GM19351 (cell line): ENCODE measurements around the gene ADAMTS9.

ENCODE experiments used
- ATAC-seq: cut with Tn5 transposase; IDR thresholded peaks from one replicate; pipeline ENCODE4 v1.9.1; 2021; ENCODE audit warnings: mild to moderate bottlenecking, moderate library complexity; ENCODE audit not compliant: unreplicated experiment

ADAMTS9 gene, protein sequence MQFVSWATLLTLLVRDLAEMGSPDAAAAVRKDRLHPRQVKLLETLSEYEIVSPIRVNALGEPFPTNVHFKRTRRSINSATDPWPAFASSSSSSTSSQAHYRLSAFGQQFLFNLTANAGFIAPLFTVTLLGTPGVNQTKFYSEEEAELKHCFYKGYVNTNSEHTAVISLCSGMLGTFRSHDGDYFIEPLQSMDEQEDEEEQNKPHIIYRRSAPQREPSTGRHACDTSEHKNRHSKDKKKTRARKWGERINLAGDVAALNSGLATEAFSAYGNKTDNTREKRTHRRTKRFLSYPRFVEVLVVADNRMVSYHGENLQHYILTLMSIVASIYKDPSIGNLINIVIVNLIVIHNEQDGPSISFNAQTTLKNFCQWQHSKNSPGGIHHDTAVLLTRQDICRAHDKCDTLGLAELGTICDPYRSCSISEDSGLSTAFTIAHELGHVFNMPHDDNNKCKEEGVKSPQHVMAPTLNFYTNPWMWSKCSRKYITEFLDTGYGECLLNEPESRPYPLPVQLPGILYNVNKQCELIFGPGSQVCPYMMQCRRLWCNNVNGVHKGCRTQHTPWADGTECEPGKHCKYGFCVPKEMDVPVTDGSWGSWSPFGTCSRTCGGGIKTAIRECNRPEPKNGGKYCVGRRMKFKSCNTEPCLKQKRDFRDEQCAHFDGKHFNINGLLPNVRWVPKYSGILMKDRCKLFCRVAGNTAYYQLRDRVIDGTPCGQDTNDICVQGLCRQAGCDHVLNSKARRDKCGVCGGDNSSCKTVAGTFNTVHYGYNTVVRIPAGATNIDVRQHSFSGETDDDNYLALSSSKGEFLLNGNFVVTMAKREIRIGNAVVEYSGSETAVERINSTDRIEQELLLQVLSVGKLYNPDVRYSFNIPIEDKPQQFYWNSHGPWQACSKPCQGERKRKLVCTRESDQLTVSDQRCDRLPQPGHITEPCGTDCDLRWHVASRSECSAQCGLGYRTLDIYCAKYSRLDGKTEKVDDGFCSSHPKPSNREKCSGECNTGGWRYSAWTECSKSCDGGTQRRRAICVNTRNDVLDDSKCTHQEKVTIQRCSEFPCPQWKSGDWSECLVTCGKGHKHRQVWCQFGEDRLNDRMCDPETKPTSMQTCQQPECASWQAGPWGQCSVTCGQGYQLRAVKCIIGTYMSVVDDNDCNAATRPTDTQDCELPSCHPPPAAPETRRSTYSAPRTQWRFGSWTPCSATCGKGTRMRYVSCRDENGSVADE (N-terminal part only)

DNA sequence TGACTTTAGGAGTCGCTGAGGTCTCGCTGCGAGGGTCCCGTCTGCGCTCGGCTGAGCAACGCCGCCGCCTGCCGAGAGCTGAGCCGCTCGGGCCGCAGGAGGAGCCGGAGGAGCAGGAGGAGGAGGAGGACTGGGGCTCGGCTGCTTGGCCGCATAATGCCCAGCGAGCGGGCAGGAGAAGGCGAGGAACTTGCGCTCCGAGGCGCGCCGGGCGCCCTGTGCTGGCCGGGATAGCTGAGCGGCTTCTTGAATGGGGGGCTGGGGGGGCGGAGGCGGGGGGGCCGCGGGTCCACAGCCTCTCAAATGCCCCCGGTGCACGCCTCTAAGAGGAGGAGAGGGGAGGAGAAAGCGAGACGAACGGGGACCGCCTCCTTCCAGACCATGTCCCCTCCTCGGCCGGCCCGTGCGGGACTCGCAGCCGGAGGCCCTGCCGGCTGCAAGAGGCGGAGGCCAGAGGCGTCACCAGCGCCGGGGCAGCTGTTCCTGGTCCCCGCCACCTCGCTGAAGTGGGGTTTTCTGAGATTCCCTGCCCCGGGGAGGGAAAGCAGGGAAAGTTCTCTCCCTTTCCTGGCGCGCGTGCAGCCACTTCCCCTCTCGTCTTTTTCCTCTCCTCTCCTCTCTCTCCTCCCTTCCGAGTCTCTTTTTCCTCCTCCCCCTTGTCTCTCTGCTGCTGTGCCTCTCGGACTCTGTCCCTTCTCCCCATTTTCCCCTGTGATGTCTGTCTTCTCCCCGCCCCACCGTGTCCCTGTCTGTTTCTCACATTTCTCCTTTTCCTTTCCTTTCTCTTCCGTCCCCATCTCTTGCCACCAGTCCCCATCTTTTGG is at the start of gene ADAMTS9:
TSS of gene ADAMTS9 (minus strand) at position 220 of the 824 bp plus-strand sequence. CDS start 343 bp downstream, outside the sequence.
- no peak for ATAC-seq

DNA sequence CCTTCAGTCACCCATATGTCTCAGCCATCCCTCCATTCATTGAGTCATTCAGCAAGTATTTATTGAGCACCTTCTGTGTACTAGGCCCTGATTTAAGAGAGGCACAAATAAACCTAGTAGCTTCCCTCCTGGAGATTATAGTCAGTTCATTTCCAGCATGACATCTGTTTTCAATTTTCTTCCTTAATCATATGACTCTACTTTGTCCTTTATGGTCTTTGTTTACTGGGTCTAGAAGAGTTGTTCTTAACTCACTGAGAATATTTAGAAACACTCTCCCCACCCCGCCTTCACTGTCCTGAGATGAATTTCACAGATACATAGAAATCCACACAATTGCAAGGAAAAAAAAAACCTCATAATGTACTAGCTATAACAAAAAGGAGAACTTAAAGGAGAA is 44.8 kb upstream of the ADAMTS9 start:
- no peak for ATAC-seq

DNA sequence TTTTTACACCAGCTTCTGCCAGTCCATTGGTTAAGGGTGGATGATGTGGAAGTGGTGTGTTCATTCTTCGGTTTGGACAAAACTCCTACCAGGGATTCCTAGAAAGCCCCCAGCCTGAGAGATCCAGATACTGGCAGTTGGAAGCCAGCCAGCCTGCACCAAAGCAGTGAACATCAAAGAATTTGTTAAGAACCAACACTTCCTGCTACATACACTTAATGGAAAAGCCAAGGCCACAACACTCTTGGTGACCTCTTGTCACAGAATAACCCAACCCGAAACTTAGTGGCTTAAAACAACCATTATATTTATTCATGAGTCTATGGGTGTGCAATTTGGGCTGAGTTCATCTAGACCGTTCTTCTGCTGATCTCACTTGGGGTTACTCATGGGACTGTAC is 42.9 kb upstream of the ADAMTS9 start:
- ATAC-seq: no peak

DNA sequence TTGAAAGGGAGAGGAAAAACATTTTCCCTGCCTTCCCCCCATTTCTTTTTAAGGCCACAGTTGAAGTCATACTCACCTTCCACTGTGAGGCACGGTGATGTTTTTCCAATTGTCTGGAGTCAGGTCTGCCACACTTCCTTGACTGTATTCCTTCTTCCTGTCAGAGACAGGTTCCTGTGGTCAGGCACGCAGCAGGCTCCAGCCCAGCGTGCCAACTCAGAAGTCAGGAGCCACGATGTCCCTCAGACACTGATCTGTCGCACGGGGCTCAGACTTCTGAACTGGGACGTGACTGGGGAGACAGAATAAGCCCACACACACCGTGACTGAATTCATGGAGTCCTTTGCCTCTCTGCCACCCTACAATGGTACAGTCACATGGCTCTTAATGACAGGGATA is 41.2 kb upstream of the ADAMTS9 start:
- no peak for ATAC-seq

DNA sequence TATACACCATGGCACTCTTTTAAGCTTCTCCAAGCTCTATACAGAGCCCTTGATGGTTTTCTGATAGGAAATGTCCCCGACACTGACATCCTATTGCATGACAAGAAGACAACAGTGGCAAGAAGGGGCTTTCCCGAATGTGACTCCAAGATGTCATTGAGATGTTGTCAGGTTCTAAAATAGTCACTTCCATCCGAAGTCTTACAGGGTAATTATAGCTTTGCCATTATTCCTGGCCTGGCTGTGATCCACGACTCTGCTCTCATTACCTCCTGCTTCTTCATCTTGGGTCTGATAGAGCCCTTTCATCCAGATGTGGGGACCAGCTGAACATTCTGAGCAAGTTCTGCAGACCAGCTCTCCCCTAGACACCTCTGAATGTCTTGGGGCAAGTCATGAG is 40.6 kb upstream of the ADAMTS9 start:
- ATAC-seq: no peak

DNA sequence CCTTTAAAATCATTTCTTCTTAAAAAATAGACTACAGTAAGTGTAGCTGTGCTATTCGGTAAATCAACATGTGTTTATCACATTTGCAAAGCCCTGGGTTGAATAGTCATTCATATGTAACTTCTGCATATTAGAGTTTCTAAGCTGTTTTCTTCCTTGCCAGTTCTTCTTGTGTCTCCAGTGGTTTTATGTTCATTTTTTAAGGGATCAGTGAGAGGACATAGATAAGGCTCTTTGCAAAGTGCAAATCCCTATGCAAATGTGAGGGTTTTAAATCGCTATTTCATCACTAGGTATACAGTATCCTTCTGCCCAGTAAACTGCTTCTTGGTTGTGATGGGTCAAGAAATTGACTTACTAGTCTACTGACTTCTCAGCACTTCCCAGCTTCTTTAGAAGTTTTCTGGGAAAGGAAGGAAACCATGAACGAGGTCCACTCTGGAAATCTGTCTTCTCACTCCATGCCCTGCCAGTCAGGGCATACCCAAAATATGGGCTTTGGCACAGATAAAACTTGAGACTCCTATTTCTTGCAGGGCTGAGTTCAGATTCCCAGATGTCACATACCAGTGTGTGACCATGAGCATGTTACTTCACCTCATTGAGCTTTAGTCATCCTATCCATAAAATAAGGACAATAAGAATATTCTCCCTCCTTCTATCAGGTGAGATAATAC is 38.8 kb upstream of the ADAMTS9 start:
- no peak for ATAC-seq

DNA sequence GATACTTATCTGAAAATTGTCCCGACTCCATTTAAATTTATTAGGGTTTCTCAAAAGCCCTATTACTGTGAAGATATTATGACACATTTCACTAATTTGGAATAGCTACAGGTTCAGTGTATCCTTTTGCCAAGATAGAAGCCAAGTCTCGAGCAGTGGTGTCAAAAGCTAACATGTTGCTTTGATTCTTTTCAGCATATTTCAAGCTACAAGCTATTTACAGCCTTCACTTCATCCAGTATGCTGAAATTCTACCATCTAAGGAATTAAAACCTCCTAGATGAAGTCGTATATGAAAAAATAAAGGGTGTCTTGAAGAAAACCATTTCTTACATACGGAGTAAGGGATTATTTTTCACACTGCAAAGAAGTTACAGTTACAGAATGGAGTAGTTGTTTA is 31.2 kb upstream of the ADAMTS9 start:
- no peak for ATAC-seq

DNA sequence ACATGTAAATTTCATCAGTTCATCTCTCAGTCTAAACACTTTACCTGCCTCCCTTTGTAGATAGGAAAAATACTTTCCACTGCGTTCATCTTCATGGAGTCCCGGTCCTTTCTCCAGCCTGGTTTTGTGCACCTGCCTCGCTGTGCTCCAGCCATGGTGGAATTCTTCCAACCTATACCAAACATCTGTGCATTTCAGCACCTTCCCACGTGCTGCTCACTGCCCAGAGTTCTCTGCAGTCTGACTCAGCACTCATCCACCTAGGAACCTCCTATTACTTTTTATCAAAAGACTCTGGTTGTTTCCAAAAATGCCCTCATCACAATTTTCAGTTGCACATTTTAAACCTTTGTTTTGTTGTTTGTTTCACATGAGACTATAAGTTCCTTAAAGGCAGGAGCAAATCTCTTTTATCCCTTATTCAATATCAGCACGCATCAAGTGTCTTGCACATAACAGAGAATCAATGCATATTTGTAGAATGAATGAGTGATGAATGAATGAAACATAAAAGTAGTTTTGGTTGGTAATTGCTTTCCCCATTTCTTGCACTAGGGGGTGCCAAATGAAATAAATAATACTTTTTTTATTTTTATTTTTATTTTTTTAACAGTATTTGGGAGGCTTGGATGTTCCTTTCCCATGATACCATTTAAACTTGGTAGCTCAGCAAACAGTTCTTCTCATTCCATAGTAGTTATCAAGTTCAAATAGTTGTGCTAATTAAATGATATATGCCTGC is 30.2 kb upstream of the ADAMTS9 start:
- no peak for ATAC-seq

DNA sequence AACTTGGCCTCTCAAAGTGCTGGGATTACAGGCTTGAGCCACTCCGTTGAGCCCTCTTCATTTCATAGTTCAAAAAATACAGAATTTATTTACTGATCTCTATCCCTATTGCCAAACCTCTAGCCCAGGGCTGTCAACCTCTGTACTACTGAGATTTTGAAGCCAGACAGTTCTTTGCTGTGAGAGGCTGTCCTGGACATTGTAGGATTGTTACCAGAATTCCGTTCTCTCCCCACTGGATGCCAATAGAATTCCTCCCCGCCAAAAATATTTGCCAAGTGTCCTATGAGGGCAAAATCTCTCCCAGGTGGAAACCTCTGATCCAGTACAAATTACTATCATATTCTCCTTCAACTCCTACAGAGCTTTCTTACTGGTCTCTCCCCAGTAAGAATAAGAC is 29.6 kb upstream of the ADAMTS9 start:
- no peak for ATAC-seq

DNA sequence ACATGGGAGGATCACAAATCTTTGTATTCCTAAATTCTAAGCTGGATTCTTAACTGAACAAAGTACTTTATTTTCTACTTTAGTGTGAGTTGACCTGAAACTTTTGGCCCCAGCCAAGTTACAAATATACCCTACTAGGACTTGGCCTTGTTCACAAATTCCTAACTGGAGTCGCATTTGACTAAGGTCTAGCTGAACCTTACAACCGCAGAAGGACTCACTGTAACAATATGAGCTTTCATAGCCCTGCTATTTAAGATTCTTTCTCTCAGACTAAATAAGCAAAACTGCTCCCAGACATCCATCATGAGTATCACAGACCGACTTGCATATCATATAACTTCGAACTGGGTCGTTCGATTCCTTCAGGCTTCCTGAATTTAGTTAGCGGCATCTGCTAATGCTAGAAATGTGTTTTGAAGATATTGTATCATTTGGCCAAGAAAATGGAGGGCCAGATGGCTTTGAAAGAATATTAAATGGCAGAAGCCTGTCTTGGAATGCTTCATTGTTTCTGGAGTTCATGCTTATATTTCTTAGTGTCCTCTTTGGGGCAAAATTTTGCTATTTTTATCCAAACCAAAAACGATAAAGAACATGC is 28.4 kb upstream of the ADAMTS9 start:
- ATAC-seq: no peak

DNA sequence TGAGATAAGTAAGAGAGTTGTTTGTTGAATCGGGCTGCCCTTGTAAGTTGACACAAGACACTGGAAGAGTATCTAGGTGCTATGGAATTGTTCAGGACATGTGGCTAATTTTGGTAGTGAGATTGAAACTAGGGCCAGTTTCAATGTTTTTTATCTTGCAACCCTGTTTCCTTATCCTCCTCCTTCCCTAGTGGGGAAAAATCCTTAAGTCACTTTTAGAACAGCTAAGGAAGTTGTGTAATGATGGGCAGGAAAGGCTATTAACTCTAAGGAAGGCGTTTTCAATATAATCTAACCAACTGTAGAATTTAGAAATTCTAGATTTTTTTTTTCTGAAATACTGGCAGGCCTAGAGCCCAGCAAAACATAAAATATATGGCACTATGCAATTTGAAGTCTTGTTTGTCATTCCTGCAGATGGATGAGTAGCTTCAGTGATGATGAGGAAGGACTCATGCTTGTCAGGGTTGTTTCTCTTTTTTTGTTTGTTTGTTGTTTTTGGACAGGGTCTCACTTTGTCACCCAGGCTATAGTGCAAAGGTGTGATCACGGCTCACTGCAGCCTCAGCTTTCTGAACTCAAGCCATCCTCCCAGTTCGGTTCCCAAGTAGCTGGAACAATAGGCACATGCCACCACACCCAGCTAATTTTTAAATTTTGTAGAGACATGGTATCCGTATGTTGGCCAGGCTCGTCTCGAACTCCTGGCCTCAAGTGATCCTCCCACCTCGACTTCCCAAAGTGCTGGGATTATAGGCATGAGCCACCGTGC is 27.6 kb upstream of the ADAMTS9 start:
- ATAC-seq: no peak

DNA sequence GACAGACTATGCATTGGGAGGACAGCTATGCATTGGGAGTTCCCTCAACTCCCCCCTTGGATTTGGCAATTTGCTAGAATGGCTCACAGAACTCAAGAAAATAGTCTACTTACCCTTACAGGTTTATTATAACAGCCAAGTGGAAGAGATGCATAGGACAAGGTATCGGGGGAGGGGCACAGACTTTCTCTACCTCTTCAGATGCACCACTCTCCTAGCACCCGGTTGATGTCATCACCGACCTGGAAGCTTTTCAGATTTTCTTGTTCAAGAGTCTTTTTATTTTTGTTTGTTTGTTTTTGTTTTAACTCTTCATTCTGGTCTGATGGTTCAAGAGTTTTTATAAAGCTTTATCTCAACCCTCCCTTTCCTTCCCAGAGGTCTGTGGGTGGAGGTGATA is 20.7 kb upstream of the ADAMTS9 start:
- no peak for ATAC-seq

DNA sequence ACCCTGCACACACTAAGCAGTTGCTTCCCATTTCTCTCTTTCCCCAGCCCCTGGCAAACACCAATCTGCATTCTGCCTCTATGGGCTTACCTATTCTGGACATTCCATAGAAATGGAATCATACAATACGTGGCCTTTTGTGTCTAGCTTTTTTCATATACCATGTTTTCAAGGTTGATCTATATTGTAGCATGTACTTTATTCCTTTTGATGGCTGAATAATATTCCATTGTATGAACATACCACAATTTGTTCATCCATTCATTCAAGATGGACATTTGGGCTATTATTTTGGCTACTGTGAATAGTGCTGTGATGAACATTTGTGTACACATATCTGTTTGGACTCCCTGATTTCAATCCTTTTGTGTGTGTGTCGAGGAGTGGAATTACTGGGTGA is 18.1 kb upstream of the ADAMTS9 start:
- no peak for ATAC-seq

DNA sequence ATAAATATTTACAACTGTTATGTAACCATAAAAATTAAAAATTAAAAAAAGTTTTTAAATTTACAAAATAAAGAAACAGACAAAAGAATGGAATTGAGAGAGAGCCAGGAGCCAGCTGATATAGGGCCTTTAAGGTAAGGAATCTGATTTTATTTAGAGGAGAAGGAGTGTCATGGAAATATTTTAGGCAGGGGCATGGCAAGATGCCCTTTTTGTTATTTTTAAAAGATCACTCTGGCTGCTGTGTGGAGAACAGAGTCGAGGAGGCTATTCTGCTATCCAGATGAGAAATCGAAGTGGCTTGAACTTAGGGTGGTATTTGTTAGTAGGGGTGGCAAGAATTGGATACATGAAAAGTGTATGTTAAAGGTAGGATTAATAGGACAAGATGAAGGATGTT is 9.1 kb upstream of the ADAMTS9 start:
- no peak for ATAC-seq

DNA sequence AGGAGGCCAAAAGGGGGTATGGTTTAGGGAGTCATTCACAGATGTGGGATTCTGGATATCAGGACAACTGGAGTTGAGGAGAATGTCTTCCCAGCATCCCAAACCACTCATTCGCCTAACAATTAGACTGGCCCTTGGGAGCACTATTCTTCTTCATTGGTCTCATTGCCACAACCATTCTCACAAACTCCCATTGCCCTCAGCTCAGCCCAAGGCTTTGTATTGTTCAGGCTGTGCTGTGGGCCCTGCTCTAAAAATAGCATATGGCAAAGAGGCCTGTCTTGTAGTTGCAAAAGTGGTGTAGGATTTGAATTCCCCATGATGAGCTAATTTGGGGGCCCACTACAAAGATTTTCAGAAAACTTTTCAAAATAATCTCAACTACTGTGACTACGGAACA is 6.3 kb upstream of the ADAMTS9 start:
- ATAC-seq: no peak

DNA sequence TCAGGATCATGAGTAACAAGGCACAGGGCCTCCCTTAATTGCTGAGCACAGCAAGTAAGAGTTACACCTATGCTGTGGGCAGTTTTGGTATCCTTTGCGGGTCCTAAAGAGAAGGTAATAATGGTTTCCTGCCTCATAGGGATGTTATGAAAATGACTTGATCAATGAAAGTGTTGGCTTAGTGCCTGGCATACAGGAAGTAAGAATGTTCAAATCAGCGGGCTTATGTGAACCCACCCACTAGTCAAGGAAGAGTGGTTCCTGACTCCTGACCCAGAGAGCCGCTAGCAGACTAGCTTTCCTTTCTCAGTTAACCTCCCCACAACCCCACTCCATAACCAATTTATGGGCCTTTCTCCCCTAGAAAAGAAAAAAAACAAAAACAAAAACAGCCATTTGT is 5.2 kb upstream of the ADAMTS9 start:
- no peak for ATAC-seq

DNA sequence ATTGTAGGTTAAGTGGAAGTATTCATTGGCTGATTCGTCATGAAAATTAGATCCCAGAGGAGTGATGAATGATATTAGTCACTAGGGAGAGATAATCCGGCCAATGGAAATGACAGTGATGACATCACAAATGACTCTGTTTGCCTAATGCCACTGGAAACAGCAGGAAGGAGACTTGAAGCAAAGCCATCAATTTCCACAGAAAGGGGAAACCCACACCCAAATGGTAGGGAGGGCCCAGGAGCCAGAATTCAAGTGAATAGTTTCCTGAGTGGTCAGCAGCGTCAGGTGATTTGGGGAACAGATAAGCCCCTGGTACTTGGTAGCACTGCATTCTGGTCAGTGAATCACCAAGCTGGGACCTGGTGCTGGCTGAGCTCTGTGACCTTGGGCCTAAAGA is 3.3 kb upstream of the ADAMTS9 start:
- no peak for ATAC-seq
